ENCODE data around the gene RAPGEF5.

- TF ChIP-seq CTCF (IDR thresholded peaks at IDR 0.05) (no peak), POLR2A (IDR thresholded peaks at IDR 0.05) (no peak)
These were observed 78.3 kb downstream of the RAPGEF5 start for GRCh38 chr7:22278660-22279059.

Measured in thyroid gland (tissue), 4 donors.